ENCODE results near the gene PXDC1.

PXDC1 gene, protein sequence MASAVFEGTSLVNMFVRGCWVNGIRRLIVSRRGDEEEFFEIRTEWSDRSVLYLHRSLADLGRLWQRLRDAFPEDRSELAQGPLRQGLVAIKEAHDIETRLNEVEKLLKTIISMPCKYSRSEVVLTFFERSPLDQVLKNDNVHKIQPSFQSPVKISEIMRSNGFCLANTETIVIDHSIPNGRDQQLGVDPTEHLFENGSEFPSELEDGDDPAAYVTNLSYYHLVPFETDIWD

DNA sequence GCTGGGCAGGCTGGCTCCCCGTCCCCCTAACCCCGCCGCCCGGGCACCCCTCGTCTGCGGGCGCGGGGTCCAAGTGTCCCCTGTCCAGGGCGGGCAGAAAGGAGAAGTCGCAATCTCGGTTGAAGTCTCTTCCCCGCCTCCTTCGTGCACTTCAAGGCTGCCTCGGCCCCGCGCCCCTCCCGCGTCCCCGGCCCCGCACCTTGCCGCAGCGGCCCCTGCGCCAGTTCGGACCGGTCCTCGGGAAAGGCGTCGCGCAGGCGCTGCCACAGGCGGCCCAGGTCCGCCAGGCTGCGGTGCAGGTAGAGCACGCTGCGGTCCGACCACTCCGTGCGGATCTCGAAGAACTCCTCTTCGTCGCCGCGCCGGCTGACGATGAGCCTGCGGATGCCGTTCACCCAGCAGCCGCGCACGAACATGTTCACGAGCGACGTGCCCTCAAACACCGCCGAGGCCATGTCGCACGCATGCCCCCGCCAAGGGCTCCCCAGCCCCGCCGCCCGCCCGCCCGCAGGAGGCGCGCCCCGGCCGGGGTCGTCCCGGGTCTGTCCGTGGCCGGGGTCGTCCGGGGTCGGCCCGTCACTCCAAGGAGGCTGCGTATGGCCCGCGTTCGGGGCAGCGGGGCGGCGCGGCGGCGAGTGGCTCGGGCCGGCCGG, at the start of gene PXDC1:
Gene PXDC1 (minus strand): TSS at position 637 of the 653 bp plus-strand sequence. CDS start 182 bp downstream, at position 455.
- peak; percentile 3 for DNase-seq

DNA sequence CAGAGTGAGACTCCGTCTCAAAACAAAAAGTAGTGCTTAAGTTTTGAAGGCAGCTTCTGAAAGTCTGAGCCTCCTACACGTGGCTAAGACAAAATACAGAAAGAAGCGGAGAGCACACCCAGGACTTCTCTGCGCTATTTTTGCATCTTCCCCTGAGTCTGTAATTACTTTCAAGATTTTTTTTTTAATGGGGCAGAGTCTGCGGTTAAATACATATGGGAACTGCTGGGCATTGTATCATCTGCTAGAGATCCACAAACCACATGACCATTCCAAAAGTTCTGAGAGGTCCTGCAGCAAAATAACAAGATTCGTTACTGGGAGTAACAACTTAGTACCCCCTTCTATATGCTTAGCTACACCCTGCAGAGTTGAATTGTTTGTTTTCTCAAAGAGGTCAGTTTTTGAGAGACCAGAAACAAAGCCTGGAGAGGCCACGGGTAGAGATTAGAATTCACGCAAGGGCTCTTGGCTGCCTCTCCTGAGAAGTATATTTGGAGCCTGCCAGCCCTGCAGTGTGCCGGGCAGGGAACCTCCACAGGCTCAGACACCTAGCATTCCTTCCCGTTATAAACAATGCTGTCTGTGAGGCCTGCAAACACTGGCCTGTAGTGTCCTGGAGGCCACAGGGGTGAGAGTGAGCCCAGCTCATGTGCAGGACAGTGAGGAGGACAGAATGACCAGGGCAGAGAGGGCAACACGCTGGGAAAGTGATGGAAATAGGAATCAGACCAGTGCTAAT, 49.5 kb upstream of the PXDC1 start:
- DNase-seq: no peak

GRCh38 chr6:3799719-3800118, 48.2 kb upstream of the PXDC1 start:
- no peak for DNase-seq

GRCh38 chr6:3798055-3798919, 46.8 kb upstream of the PXDC1 start:
- no peak for DNase-seq

DNA sequence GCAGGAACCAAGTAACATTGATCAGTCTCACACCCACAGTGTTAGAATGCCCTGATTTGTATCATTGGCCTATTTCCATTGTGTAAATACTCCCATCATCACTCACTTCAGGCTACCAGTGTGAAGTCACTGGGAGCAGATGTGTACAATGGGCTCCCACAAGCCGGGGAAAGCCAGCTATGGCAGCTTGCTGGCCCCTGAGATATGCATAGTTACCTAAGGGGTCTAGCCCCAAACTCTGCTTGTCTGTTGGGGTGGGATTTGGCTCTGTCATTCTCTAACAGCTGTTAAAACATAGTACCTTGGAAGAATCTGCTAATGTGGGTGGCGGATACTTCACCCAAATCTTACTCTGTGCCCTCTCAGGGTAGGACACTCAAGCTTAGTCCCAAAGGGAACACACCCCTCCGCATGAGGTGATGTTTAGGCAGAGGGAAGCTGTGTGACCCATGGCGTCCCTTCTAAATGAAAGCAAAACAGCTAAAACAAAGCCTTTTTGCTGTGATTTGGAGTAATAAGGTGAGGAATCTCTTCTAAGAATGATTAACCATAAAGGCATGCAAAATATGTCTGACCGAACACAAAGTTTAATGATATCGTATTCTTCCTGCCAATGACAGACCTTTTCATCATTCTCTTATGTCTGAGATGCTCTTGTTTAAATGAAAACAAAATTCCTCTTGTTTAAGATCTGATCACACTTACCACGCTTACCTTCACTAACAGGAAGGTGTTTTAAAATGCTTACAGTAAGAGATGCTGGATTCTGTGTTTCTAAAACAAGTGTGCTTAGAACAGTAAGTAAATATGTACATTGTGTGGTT, 45.9 kb upstream of the PXDC1 start:
- peak; percentile 75 for DNase-seq

GRCh38 chr6:3796719-3797041, 45.2 kb upstream of the PXDC1 start:
- no peak for DNase-seq

DNA sequence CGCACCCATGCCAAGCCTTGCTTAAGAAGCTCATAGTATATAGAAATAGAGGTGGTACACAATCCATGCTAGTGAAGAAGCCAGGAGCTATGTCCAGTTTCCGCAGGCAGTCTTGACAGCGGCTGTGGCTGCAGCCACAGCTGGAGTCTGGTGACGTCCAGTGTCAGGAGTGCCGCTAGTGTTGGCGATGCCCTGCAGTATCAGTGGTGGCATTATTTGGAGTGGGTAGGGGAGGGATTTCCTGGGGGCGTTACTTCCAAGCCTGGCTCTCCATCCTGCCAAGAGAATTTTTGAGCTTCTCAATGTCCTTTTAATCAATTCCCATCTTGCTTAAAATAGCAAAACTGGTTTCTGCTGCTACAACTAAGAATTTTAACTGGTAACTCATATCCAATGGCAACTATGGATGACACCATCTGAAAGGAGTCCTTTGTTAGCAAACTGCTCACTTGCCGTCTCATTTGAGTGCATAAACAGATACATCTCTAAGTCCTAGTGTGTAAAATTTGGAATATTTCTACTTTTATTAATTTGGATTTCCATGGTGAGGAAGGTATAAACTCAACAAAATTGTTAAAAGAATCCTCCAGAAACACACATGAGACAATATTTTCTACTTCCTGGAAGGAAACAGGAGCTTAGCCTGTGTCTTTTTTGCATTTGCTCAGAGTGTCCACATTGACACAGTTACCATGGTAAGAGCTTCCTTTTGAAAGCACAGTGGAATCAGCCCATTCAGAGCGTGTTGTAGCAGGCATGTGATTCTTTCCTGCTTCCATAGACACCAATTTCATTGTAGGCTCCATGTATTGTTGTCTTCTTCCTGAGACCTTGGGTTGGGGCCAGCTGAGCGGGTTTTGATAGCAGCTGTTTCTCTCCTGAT, 44.6 kb upstream of the PXDC1 start:
- no peak for DNase-seq

- no peak for DNase-seq
Measured at GRCh38 chr6:3794092-3794491, 42.6 kb upstream of the PXDC1 start.

DNA sequence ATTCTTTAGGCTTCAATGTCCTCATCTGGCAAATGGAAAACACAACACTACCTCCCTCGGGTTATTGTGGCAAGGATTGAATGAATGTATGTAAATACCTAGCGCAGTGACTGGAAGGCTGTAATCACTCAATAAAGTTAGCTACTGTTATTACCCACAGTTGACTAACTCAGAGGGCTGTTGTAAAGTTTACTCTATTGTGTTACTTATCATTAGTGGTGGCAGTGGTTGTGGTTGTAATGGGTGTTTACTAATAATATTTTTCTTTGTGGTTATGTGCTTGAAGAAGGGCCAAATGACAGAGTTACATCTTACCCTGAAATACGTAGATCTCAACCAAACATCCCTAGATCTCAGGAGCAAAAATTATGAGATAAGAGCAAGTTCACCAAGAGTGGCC, 42.0 kb upstream of the PXDC1 start:
- DNase-seq: no peak

DNA sequence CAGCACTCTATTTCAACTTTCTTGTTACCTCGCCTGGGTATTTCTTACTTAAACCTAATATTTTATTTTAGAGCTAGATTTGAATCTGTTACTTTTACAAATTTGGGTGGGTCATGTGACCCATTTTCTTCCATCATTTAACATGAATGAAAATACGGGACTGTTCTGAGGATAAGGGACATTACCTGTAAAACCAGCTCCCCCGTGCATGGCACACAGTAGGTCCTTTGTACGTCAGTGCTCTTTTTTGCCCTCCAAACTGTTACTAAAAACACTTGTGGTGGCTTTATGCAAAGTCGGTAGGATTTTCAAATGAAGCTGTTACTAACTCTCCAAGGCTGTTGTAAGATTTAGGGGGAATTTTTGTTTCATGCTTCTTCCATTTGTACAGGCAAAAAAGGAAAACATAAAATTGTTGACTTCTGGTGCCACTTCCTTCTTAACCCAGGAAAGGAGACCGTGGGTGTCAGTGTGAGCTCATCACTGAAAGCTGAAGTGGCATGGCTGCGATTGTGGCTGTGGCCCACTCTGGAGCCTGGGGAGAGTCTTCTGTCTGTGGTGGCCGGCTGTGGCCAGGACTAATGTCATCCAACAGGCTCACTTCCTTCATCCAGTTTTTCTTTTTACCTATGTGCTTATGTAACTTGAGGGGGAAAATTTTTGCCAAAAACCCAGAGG, 40.2 kb upstream of the PXDC1 start:
- DNase-seq: no peak

GRCh38 chr6:3789896-3790558, 38.5 kb upstream of the PXDC1 start:
- DNase-seq: no peak

- peak; percentile 19 for DNase-seq
Measured at GRCh38 chr6:3789018-3789895, 37.7 kb upstream of the PXDC1 start.

- no peak for DNase-seq
Measured at GRCh38 chr6:3788408-3789017, 37.0 kb upstream of the PXDC1 start.

GRCh38 chr6:3786141-3786540, 34.6 kb upstream of the PXDC1 start:
- peak; percentile 41 for DNase-seq

DNA sequence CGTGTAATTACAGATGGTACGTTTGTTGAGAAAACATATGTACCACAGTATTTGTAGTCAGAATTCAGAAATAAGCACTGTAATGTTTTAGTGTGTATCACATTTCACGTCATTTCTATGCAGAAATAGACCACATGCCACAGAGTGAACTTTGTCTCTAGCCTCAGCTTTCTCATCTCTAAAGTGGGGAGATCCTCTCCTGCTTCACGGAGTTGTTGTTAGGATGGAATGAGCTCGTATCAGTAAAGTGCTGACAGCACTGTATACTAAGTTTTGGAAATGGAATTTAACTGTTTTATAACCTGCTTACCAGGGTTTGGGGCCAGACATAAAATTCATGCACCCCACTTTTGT, 34.2 kb upstream of the PXDC1 start:
- no peak for DNase-seq

GRCh38 chr6:3784885-3785744, 33.6 kb upstream of the PXDC1 start:
- no peak for DNase-seq

DNA sequence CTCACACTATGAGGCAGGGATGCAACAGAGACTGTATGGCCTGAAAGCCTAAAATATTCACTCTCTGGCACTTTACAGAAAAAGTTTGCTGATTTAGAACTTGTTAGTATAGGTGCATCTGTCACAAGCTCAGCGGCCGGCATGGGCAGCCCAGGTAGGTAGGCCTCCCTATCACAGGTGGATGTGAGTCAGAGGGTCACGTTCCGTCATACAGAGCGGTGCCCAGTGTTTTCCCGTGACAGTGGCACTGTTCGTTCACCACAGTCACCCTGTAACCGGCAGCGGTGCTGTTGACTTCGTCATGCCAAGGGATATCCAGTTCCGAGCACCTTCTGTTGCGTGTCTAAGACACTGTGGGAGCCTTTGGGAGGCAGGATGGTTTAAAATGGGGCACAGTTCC, 32.9 kb upstream of the PXDC1 start:
- DNase-seq: no peak

Measured in HCEC 1CT (cell line).